ENCODE measurements around the gene PHACTR1. TPM values are rescaled to one million over a fixed set of nuclear protein-coding genes. Genes with fewer than 3 reads are reported as not detected.

The PHACTR1 gene
- total and polyA plus RNA-seq, 2 of the 4 experiments (the other 2 are of a cell fraction): not detected

DNA sequence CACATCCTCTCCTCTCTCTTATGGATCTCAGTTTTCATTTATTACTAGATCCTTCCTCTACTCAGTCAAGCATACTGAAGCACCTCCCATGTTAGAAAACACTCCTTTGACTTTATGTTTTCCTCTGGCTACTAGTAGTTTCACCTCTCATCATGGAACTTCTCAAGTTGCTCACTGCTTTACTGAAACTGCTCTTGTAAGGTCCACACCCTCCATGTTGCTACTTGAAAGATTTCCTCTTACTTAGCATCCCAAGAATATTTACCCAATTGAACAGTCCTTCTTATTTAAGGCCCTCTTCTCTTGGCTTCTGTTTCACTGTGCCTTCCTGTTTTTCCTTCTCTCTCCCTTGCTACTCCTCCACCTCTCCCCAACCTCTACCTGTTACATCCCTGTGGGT, 381.4 kb downstream of the PHACTR1 start:
- dilution Hi-C loops (cut with HindIII; ENCODE audit: low sequenced_read_pairs, unreplicated experiment): no loop called here

More for the DNA sequence above, 381.4 kb downstream of the PHACTR1 start:
- Histone ChIP-seq H4K20me1 (ENCODE audit: insufficient read depth, low read length) (no peaks in the 10 kb centered on the region), H4K91ac (ENCODE audit: insufficient read depth, low read depth, low read length) (no peak overlapping the region), H4K8ac (ENCODE audit: low read depth in 2 of 2, low read length in 2 of 2) (no peak overlapping the region), H3K27ac (ENCODE audit: insufficient read depth, low read length) (no peak overlapping the region), H3K9ac (ENCODE audit: low read depth, low read length) (no peak overlapping the region), H2BK120ac (ENCODE audit: low read depth, low read length) (no peak overlapping the region), H3K4me1 (ENCODE audit: control insufficient read depth, insufficient read depth, low read length) (no peaks in the 10 kb centered on the region), H3K4me2 (ENCODE audit: low read depth, low read length) (no peak overlapping the region), H3K14ac (replicated peaks; ENCODE audit: low read depth, low read length) (no peak overlapping the region), H2AFZ (replicated peaks; ENCODE audit: low read length, poor library complexity) (no peak overlapping the region), H3K9me1 (ENCODE audit: insufficient read depth, low read length) (no peaks in the 10 kb centered on the region), H3K56ac (ENCODE audit: extremely low read depth, insufficient read depth, low read length) (no peak overlapping the region), H3K4ac (ENCODE audit: low read depth, low read length) (no peak overlapping the region), H4K5ac (ENCODE audit: low read depth, low read length) (no peak overlapping the region), H3K27me3 (ENCODE audit: control insufficient read depth, insufficient read depth, low read length) (no peaks in the 10 kb centered on the region), H3K23ac (ENCODE audit: low read depth, low read length) (no peak overlapping the region), H3K18ac (ENCODE audit: low read depth, low read length) (no peak overlapping the region), H3K9me3 (ENCODE audit: control insufficient read depth, insufficient read depth, low read length) (no peaks in the 10 kb centered on the region), H2BK5ac (ENCODE audit: low read depth, low read length, poor library complexity, severe bottlenecking) (no peak overlapping the region), H2BK20ac (ENCODE audit: low read depth, low read length) (no peak overlapping the region), H3K79me1 (ENCODE audit: low read depth in 1 of 2, low read length in 2 of 2) (no peaks in the 10 kb centered on the region), H2AK9ac (replicated peaks; ENCODE audit: low read depth, low read length, poor library complexity) (no peak overlapping the region), H3K4me3 (ENCODE audit: insufficient read depth, low read depth, low read length) (no peak overlapping the region), H2AK5ac (ENCODE audit: low read depth, low read length) (no peak overlapping the region), H2BK15ac (ENCODE audit: low read depth, low read length) (no peak overlapping the region), H3K36me3 (ENCODE audit: control insufficient read depth, insufficient read depth, low read length) (no peaks in the 10 kb centered on the region)
- BruUV-seq (replicated peaks): no TSS peak
- intact Hi-C loops (cut with micrococcal nuclease) (no loop called here), in situ Hi-C loops (cut with MboI; ENCODE audit: low sequenced_read_pairs) (no loop called here)
- ChIA-PET CTCF (no interaction called here), POLR2A (ENCODE audit: unreplicated experiment) (no interaction called here)
- DNase-seq (no peak), ATAC-seq (ENCODE audit: low read depth) (no peak)
- TF ChIP-seq RAD21 (IDR thresholded peaks at IDR 0.05; ENCODE audit: low read length) (no peak), BHLHE40 (IDR thresholded peaks at IDR 0.05; ENCODE audit: low read depth, low read length) (no peak), RFX5 (IDR thresholded peaks at IDR 0.05; ENCODE audit: low read depth, low read length) (no peak), MAZ (IDR thresholded peaks at IDR 0.05; ENCODE audit: borderline replicate concordance, low read depth, low read length) (no peak), SMC3 (IDR thresholded peaks at IDR 0.05; ENCODE audit: low read depth, low read length) (no peak), RCOR1 (IDR thresholded peaks at IDR 0.05; ENCODE audit: insufficient replicate concordance, low read length) (no peak), MXI1 (IDR thresholded peaks at IDR 0.05; ENCODE audit: borderline replicate concordance, low read depth, low read length) (no peak)
